ENCODE data around the gene CASP14.
"Not testable (repeated sequence)": the region's sequence is repeated elsewhere in the genome, so short reads cannot be mapped to it uniquely, and the experiment has no call there.

CASP14 gene

GRCh38 chr19:15048885-15049541 is at the start of gene CASP14:
TSS of gene CASP14 (plus strand) at chr19:15049480. CDS start at chr19:15052252, 2,772 bp downstream.
- DNase-seq: no peak

GRCh38 chr19:15008308-15008707 is 41.0 kb upstream of the CASP14 start:
- no peak for DNase-seq

- DNase-seq: no peak
Measured at GRCh38 chr19:15010501-15011300, 38.6 kb upstream of the CASP14 start.

GRCh38 chr19:15014579-15014978 is 34.7 kb upstream of the CASP14 start:
- DNase-seq: no peak

GRCh38 chr19:15015946-15016542 is 33.2 kb upstream of the CASP14 start:
- DNase-seq: no peak

GRCh38 chr19:15018836-15019235 is 30.4 kb upstream of the CASP14 start:
- not testable (repeated sequence) for DNase-seq

GRCh38 chr19:15021286-15022007 is 27.8 kb upstream of the CASP14 start:
- no peak for DNase-seq

GRCh38 chr19:15022752-15023151 is 26.5 kb upstream of the CASP14 start:
- DNase-seq: no peak

GRCh38 chr19:15025217-15025616 is 24.1 kb upstream of the CASP14 start:
- no peak for DNase-seq

GRCh38 chr19:15028490-15028889 is 20.8 kb upstream of the CASP14 start:
- no peak for DNase-seq

- no peak for DNase-seq
Measured at GRCh38 chr19:15031675-15032074, 17.6 kb upstream of the CASP14 start.

- DNase-seq: no peak
Measured at GRCh38 chr19:15035795-15036311, 13.4 kb upstream of the CASP14 start.

GRCh38 chr19:15037586-15037985 is 11.7 kb upstream of the CASP14 start:
- no peak for DNase-seq

- DNase-seq: no peak
Measured at GRCh38 chr19:15038294-15038693, 11.0 kb upstream of the CASP14 start.

- DNase-seq: no peak
Measured at GRCh38 chr19:15042003-15042402, 7.3 kb upstream of the CASP14 start.

- DNase-seq: no peak
Measured at GRCh38 chr19:15042826-15043225, 6.5 kb upstream of the CASP14 start.

GRCh38 chr19:15045506-15045905 is 3.8 kb upstream of the CASP14 start:
- DNase-seq: no peak

- no peak for DNase-seq
Measured at GRCh38 chr19:15047680-15048079, 1.6 kb upstream of the CASP14 start.

GRCh38 chr19:15048128-15048527 is 1.2 kb upstream of the CASP14 start:
- no peak for DNase-seq

GRCh38 chr19:15050639-15051038 is 1.4 kb downstream of the CASP14 start:
- DNase-seq: no peak

GRCh38 chr19:15062036-15062435 is 12.8 kb downstream of the CASP14 start:
- DNase-seq: no peak

- DNase-seq: not testable (repeated sequence)
Measured at GRCh38 chr19:15070386-15070785, 21.1 kb downstream of the CASP14 start.

Data from NK-92 treated with Interleukin-12 subunit alpha and Interleukin-12 subunit beta, amount 100 ng/mL, for 24 hours (cell line).